HEK293 (cell line): Measurements from ENCODE around the gene ANKS6.

Source experiments
- CTCF ChIA-PET: fragments of 350-600 bp; formaldehyde crosslinking; extraction: SDS; loops from one replicate; lab custom pipeline; 2021; ENCODE audit warnings: antibody characterized with exemption; lab: Yijun Ruan, JAX
- POLR2A ChIA-PET: fragments of 300-600 bp; formaldehyde crosslinking; extraction: SDS; loops from one replicate; lab custom pipeline; 2020; ENCODE audit warnings: antibody characterized with exemption, inconsistent platforms; lab: Yijun Ruan, JAX
- H3K27ac ChIP-seq: fragments of 200-500 bp; sonication (Bioruptor generic); 2 replicates; pipeline ENCODE4 v1.5.1; 2014; ENCODE audit warnings: low read depth, low read length, control low read depth, inconsistent platforms; ENCODE audit errors: extremely low read depth
- H3K36me3 ChIP-seq, 2 experiments: fragments of 200-500 bp in 1 of 2; sonication (Bioruptor generic) in 1 of 2; 1 replicate in 1 of 2; 2 replicates in 1 of 2; pipeline ENCODE4 v1.5.1; 2014 to 2017; ENCODE audit warnings: inconsistent platforms in 2 of 2, low read length in 2 of 2; ENCODE audit not compliant: control insufficient read depth in 2 of 2, insufficient read depth in 1 of 2
- H3K4me1 ChIP-seq: fragments of 200-500 bp; sonication (Bioruptor generic); 2 replicates; pipeline ENCODE4 v1.5.1; 2014; ENCODE audit warnings: mild to moderate bottlenecking, low read length, inconsistent platforms; ENCODE audit not compliant: control insufficient read depth, insufficient read depth
- H3K4me3 ChIP-seq: 2 replicates; pipeline ENCODE4 v1.5.1; 2011; ENCODE audit warnings: low read depth, mild to moderate bottlenecking, control low read depth, low read length, moderate library complexity
- H3K9me3 ChIP-seq: fragments of 200-500 bp; sonication (Bioruptor generic); 2 replicates; pipeline ENCODE4 v1.5.1; 2014; ENCODE audit warnings: low read depth, low read length, inconsistent platforms; ENCODE audit not compliant: control insufficient read depth, insufficient read depth
- HOXC10 ChIP-seq: sonication (generic); formaldehyde crosslinking; IDR thresholded peaks from 2 replicates; pipeline ENCODE4 v1.8.1; 2023; ENCODE audit warnings: mild to moderate bottlenecking, missing genetic modification reagents
- HOXD13 ChIP-seq: sonication (generic); formaldehyde crosslinking; IDR thresholded peaks from 2 replicates; pipeline ENCODE4 v1.8.0; 2022; ENCODE audit warnings: missing genetic modification reagents, borderline replicate concordance
- KLF7 ChIP-seq: fragments of 450-650 bp; formaldehyde crosslinking; IDR thresholded peaks from 2 replicates; pipeline ENCODE4 v1.5.1; 2016; ENCODE audit warnings: missing biosample characterization, missing genetic modification characterization, borderline replicate concordance
- ZBTB1 ChIP-seq: fragments of 450-650 bp; formaldehyde crosslinking; IDR thresholded peaks from 2 replicates; pipeline ENCODE4 v1.5.1; 2016; ENCODE audit warnings: missing biosample characterization, missing genetic modification characterization
- ZFHX2 ChIP-seq: fragments of 450-650 bp; formaldehyde crosslinking; conservative IDR thresholded peaks from 2 replicates; pipeline ENCODE4 v1.5.1; 2016; ENCODE audit warnings: missing biosample characterization, missing genetic modification characterization
- ZNF146 ChIP-seq: fragments of 450-650 bp; formaldehyde crosslinking; IDR thresholded peaks from 2 replicates; pipeline ENCODE4 v1.5.1; 2016; ENCODE audit warnings: missing biosample characterization, missing genetic modification characterization
- ZNF202 ChIP-seq: fragments of 450-650 bp; formaldehyde crosslinking; IDR thresholded peaks from 2 replicates; pipeline ENCODE4 v1.5.1; 2016; ENCODE audit warnings: missing biosample characterization, missing genetic modification characterization, borderline replicate concordance
- ZNF23 ChIP-seq: fragments of 450-650 bp; formaldehyde crosslinking; IDR thresholded peaks from 2 replicates; pipeline ENCODE4 v1.5.1; 2016; ENCODE audit warnings: missing biosample characterization, missing genetic modification characterization, borderline replicate concordance
- ZNF292 ChIP-seq: fragments of 450-650 bp; formaldehyde crosslinking; IDR thresholded peaks from 2 replicates; pipeline ENCODE4 v1.5.1; 2016; ENCODE audit warnings: low read depth, missing biosample characterization, missing genetic modification characterization, borderline replicate concordance
- ZNF366 ChIP-seq: fragments of 450-650 bp; formaldehyde crosslinking; conservative IDR thresholded peaks from 2 replicates; pipeline ENCODE4 v1.5.1; 2016; ENCODE audit warnings: missing biosample characterization, missing genetic modification characterization
- ZNF394 ChIP-seq: fragments of 450-650 bp; formaldehyde crosslinking; IDR thresholded peaks from 2 replicates; pipeline ENCODE4 v1.5.1; 2016; ENCODE audit warnings: missing biosample characterization, missing genetic modification characterization, mild to moderate bottlenecking, moderate library complexity, borderline replicate concordance
- ZNF433 ChIP-seq: fragments of 450-650 bp; formaldehyde crosslinking; IDR thresholded peaks from 2 replicates; pipeline ENCODE4 v1.5.1; 2016; ENCODE audit warnings: missing biosample characterization, missing genetic modification characterization, low read depth
- ZNF558 ChIP-seq: fragments of 450-650 bp; formaldehyde crosslinking; IDR thresholded peaks from 2 replicates; pipeline ENCODE4 v1.5.1; 2016; ENCODE audit warnings: missing biosample characterization, missing genetic modification characterization
- ZNF560 ChIP-seq: fragments of 450-650 bp; formaldehyde crosslinking; IDR thresholded peaks from 2 replicates; pipeline ENCODE4 v1.5.1; 2017; ENCODE audit warnings: missing biosample characterization, missing genetic modification characterization, borderline replicate concordance
- ZNF658 ChIP-seq: fragments of 450-650 bp; formaldehyde crosslinking; IDR thresholded peaks from 2 replicates; pipeline ENCODE4; 2016; ENCODE audit warnings: missing biosample characterization, missing genetic modification characterization
- ZNF747 ChIP-seq: fragments of 450-650 bp; formaldehyde crosslinking; IDR thresholded peaks from 2 replicates; pipeline ENCODE4 v1.5.1; 2016; ENCODE audit warnings: missing biosample characterization, missing genetic modification characterization
- ZNF843 ChIP-seq: fragments of 450-650 bp; formaldehyde crosslinking; IDR thresholded peaks from 2 replicates; pipeline ENCODE4 v1.5.1; 2016; ENCODE audit warnings: missing biosample characterization, missing genetic modification characterization
- ZSCAN16 ChIP-seq: fragments of 450-650 bp; formaldehyde crosslinking; IDR thresholded peaks from 2 replicates; pipeline ENCODE4 v1.5.1; 2016; ENCODE audit warnings: missing biosample characterization, missing genetic modification characterization
- TF ChIP-seq, protein P1 (sequence below): fragments of 450-650 bp; formaldehyde crosslinking; IDR thresholded peaks from 2 replicates; pipeline ENCODE4 v1.5.1; 2016; ENCODE audit warnings: missing biosample characterization, missing genetic modification characterization
- TF ChIP-seq, protein P2 (sequence below): fragments of 450-650 bp; IDR thresholded peaks from 2 replicates; pipeline ENCODE4 v1.5.1; 2018; ENCODE audit warnings: missing biosample characterization, mild to moderate bottlenecking, missing genetic modification characterization
- TF ChIP-seq, protein P3 (sequence below): fragments of 450-650 bp; formaldehyde crosslinking; IDR thresholded peaks from 2 replicates; pipeline ENCODE4 v1.5.1; 2017; ENCODE audit warnings: missing biosample characterization, missing genetic modification characterization
- TF ChIP-seq, protein P4 (sequence below): fragments of 450-650 bp; formaldehyde crosslinking; IDR thresholded peaks from 2 replicates; pipeline ENCODE4 v1.5.1; 2017; ENCODE audit warnings: missing biosample characterization, missing genetic modification characterization

The ANKS6 gene

DNA sequence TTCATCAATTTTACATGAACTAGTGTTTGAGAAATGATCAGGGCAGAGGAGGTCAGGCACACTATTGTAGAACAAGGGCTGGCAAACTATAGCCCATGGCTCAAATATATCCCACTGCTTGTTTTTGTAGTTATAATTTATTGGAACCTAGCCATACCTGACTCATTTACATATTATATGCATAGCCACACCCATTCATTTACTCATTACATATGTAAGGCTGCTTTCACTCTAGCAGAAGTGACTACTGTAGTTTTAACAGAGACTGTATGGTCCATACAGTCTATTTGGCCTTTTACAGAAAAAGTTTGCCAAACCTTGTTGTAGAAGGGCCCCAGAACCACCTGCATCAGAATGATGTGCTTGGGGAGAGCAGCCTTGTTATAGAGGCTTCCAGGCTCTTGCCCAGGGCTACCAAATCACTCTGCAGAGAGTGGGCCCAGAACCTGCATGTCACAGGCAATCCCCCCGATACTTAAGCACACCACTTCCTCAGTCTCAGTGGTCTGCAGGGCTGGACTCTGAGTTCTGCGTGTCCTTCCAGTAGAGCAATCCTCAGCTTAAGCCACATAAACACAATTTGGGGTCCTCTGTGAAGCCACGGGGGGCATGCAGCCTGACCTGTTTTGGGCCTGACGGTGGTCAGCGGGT lies 6.7 kb downstream of the ANKS6 start:
- Histone ChIP-seq H3K9me3 (no peaks in the 10 kb centered on the region), H3K36me3 (peaks cover 3 to 56% of the 10 kb centered on the region in 2 experiments; a peak in 1 of 3 replicates), H3K4me1 (no peaks in the 10 kb centered on the region), H3K27ac (no peak overlapping the region), H3K4me3 (no peak overlapping the region)
- ChIA-PET POLR2A (no interaction called here), CTCF (interaction anchor here (0.6 to 4.5 kb wide), 3 partner anchors 14 to 866 kb away, joined by 4 to 39 read pairs (median 16); no protein-coding TSS in a partner anchor)
- TF ChIP-seq ZNF658 (tag by site-specific recombination) (no peak), ZBTB1 (tag by site-specific recombination) (no peak)

DNA sequence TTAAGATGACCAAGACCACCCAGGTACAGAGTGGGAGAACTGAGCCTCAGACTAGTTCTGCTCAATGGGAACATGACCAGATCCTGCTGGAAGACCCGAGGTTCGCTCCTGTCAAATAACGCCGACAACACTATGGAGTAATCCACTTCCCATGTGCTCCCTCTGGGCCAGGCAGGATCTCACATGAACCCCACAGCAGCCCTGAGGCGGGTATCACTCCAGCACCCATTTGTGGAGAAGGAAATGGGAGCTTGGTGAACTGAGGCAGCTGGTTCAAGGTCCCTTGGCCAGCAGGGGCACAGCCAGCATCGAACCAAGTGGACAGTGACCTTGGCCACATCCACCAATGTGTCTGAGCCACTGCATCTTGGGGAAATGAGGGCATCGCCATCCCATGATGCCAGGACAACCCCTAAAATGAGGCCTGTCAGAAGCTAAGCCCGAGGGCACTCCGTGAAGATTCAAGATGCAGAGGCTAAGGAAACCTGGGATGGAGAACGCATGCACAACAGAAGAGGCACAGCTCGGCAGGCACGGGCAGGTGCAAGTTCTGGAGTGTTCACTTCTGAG lies 8.5 kb downstream of the ANKS6 start:
- Histone ChIP-seq H3K9me3 (no peaks in the 10 kb centered on the region), H3K4me1 (no peaks in the 10 kb centered on the region), H3K36me3 (peaks cover 3 to 69% of the 10 kb centered on the region in 2 experiments; a peak in 2 of 3 replicates), H3K27ac (no peak overlapping the region), H3K4me3 (no peak overlapping the region)
- ChIA-PET POLR2A (no interaction called here), CTCF (interaction anchor here (1.0 to 1.9 kb wide), 2 partner anchors 12 to 332 kb away, joined by 3 to 16 read pairs; no protein-coding TSS in a partner anchor)
- no peak for TF ChIP-seq KLF7 (tag by site-specific recombination)
- TF ChIP-seq ZNF366 (tag by site-specific recombination), result no peak
- no peak for TF ChIP-seq ZNF23
- TF ChIP-seq ZNF146 (tag by site-specific recombination), result no peak
- TF ChIP-seq ZNF843 (tag by site-specific recombination), result no peak
- TF ChIP-seq, protein P1, sequence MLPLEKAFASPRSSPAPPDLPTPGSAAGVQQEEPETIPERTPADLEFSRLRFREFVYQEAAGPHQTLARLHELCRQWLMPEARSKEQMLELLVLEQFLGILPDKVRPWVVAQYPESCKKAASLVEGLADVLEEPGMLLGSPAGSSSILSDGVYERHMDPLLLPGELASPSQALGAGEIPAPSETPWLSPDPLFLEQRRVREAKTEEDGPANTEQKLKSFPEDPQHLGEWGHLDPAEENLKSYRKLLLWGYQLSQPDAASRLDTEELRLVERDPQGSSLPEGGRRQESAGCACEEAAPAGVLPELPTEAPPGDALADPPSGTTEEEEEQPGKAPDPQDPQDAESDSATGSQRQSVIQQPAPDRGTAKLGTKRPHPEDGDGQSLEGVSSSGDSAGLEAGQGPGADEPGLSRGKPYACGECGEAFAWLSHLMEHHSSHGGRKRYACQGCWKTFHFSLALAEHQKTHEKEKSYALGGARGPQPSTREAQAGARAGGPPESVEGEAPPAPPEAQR (tag by site-specific recombination), result no peak
- TF ChIP-seq ZFHX2 (tag by site-specific recombination), result no peak
- TF ChIP-seq ZNF558 (tag by site-specific recombination), result no peak
- no peak for TF ChIP-seq ZNF292
- TF ChIP-seq, protein P2, sequence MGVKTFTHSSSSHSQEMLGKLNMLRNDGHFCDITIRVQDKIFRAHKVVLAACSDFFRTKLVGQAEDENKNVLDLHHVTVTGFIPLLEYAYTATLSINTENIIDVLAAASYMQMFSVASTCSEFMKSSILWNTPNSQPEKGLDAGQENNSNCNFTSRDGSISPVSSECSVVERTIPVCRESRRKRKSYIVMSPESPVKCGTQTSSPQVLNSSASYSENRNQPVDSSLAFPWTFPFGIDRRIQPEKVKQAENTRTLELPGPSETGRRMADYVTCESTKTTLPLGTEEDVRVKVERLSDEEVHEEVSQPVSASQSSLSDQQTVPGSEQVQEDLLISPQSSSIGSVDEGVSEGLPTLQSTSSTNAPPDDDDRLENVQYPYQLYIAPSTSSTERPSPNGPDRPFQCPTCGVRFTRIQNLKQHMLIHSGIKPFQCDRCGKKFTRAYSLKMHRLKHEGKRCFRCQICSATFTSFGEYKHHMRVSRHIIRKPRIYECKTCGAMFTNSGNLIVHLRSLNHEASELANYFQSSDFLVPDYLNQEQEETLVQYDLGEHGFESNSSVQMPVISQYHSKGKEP (tag by site-specific recombination), result no peak
- TF ChIP-seq ZNF747 (tag by site-specific recombination), result no peak

DNA sequence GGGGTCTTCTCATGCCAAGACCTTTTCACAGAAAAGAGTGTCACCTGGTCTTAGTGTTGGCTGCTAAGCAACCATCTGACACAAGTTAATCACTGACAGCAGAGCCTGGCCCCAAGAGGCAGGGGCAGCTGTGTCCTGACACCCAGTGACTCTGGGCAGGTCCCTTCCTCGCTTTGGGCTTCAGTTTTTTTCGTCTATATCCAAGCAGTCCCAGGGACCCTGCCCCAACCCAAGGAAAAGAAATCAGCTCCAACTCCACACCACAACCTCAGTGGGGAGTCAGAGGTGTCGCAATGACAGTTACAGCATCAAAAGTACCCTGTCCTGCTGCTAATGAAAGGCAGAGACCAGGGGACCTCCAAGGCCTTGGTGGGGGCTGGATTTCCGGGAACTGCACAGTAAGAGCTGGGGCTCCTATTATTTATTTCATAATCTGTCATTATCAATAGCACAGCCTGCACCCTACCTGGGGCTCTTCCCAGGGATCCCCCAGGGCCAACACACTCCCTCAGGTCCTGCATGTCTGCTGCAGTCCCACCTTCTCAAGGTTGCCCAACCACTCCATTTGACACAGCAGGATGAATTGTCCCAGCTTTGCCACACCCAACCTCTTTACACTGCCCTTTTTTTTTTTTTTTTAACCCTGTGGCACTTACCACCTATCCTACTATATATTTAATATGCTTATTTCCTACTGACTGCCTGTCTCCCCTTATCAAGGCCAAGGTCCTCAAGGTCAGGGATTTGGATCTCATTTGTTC lies 9.4 kb downstream of the ANKS6 start:
- no peak overlapping the region for H3K27ac ChIP-seq
- ChIA-PET CTCF (no interaction called here), POLR2A (no interaction called here)
- peaks cover 3 to 78% of the 10 kb centered on the region in 2 experiments; a peak in 2 of 3 replicates for H3K36me3 ChIP-seq
- no peak overlapping the region for H3K4me3 ChIP-seq
- H3K4me1 ChIP-seq, result no peaks in the 10 kb centered on the region
- no peaks in the 10 kb centered on the region for H3K9me3 ChIP-seq
- TF ChIP-seq ZNF202 (no peak), HOXC10 (no peak), ZNF560 (tag by site-specific recombination) (no peak), ZNF433 (tag by site-specific recombination) (no peak), ZNF394 (no peak), ZNF843 (tag by site-specific recombination) (no peak), ZSCAN16 (no peak), HOXD13 (CRISPR knock-in tag) (no peak)
- TF ChIP-seq, protein P3, sequence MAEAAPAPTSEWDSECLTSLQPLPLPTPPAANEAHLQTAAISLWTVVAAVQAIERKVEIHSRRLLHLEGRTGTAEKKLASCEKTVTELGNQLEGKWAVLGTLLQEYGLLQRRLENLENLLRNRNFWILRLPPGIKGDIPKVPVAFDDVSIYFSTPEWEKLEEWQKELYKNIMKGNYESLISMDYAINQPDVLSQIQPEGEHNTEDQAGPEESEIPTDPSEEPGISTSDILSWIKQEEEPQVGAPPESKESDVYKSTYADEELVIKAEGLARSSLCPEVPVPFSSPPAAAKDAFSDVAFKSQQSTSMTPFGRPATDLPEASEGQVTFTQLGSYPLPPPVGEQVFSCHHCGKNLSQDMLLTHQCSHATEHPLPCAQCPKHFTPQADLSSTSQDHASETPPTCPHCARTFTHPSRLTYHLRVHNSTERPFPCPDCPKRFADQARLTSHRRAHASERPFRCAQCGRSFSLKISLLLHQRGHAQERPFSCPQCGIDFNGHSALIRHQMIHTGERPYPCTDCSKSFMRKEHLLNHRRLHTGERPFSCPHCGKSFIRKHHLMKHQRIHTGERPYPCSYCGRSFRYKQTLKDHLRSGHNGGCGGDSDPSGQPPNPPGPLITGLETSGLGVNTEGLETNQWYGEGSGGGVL (tag by site-specific recombination), result no peak
- TF ChIP-seq, protein P4, sequence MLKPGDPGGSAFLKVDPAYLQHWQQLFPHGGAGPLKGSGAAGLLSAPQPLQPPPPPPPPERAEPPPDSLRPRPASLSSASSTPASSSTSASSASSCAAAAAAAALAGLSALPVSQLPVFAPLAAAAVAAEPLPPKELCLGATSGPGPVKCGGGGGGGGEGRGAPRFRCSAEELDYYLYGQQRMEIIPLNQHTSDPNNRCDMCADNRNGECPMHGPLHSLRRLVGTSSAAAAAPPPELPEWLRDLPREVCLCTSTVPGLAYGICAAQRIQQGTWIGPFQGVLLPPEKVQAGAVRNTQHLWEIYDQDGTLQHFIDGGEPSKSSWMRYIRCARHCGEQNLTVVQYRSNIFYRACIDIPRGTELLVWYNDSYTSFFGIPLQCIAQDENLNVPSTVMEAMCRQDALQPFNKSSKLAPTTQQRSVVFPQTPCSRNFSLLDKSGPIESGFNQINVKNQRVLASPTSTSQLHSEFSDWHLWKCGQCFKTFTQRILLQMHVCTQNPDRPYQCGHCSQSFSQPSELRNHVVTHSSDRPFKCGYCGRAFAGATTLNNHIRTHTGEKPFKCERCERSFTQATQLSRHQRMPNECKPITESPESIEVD (tag by site-specific recombination), result no peak
